Measurements from ENCODE around the gene LCORL. TPM values are rescaled to one million over a fixed set of nuclear protein-coding genes. Genes with fewer than 3 reads are reported as not detected.

Gene LCORL
- total RNA-seq, 1 donor from 2014 or later, result 20.8 TPM

GRCh38 chr4:17911608-17912007, 109.9 kb downstream of the LCORL start:
- Mint-ChIP-seq H3K27ac (no peak overlapping the region), H3K4me3 (no peak overlapping the region), H3K36me3 (peaks cover 34% of the 10 kb centered on the region), H3K4me1 (ENCODE audit: unreplicated experiment) (no peaks in the 10 kb centered on the region), H3K27me3 (no peaks in the 10 kb centered on the region), H3K9me3 (no peaks in the 10 kb centered on the region)
- no peak for DNase-seq (ENCODE audit: extremely low spot score, unreplicated experiment)
- no peak for TF ChIP-seq CTCF (conservative IDR thresholded peaks at IDR 0.05)

- Mint-ChIP-seq H3K9me3 (no peaks in the 10 kb centered on the region), H3K27ac (no peak overlapping the region), H3K36me3 (peaks cover 11% of the 10 kb centered on the region), H3K4me1 (ENCODE audit: unreplicated experiment) (no peaks in the 10 kb centered on the region), H3K27me3 (no peaks in the 10 kb centered on the region), H3K4me3 (no peak overlapping the region)
- no peak for TF ChIP-seq CTCF (conservative IDR thresholded peaks at IDR 0.05)
- no peak for DNase-seq (ENCODE audit: extremely low spot score, unreplicated experiment)
Observed at GRCh38 chr4:17898553-17899055, 123.0 kb downstream of the LCORL start.

GRCh38 chr4:17895481-17895880, 126.1 kb downstream of the LCORL start:
- H3K9me3 Mint-ChIP-seq, result no peaks in the 10 kb centered on the region
- peaks cover 11% of the 10 kb centered on the region for H3K36me3 Mint-ChIP-seq
- no peak for TF ChIP-seq CTCF (conservative IDR thresholded peaks at IDR 0.05)
- no peaks in the 10 kb centered on the region for H3K4me1 Mint-ChIP-seq (ENCODE audit: unreplicated experiment)
- no peaks in the 10 kb centered on the region for H3K27me3 Mint-ChIP-seq
- no peak for DNase-seq (ENCODE audit: extremely low spot score, unreplicated experiment)
- H3K4me3 Mint-ChIP-seq, result no peak overlapping the region
- H3K27ac Mint-ChIP-seq, result no peak overlapping the region

- Mint-ChIP-seq H3K9me3 (no peaks in the 10 kb centered on the region), H3K27me3 (no peaks in the 10 kb centered on the region), H3K36me3 (peaks cover 11% of the 10 kb centered on the region), H3K4me1 (ENCODE audit: unreplicated experiment) (no peaks in the 10 kb centered on the region), H3K4me3 (no peak overlapping the region), H3K27ac (no peak overlapping the region)
- TF ChIP-seq CTCF (conservative IDR thresholded peaks at IDR 0.05), result no peak
- DNase-seq (ENCODE audit: extremely low spot score, unreplicated experiment), result no peak
Observed at GRCh38 chr4:17894421-17894820, 127.1 kb downstream of the LCORL start.

- no peak overlapping the region for H3K27ac Mint-ChIP-seq
- no peaks in the 10 kb centered on the region for H3K9me3 Mint-ChIP-seq
- DNase-seq (ENCODE audit: extremely low spot score, unreplicated experiment), result no peak
- no peaks in the 10 kb centered on the region for H3K27me3 Mint-ChIP-seq
- H3K36me3 Mint-ChIP-seq, result peaks cover 1% of the 10 kb centered on the region
- H3K4me3 Mint-ChIP-seq, result no peak overlapping the region
- no peak for TF ChIP-seq CTCF (conservative IDR thresholded peaks at IDR 0.05)
- H3K4me1 Mint-ChIP-seq (ENCODE audit: unreplicated experiment), result no peaks in the 10 kb centered on the region
Observed at GRCh38 chr4:17889692-17890091, 131.9 kb downstream of the LCORL start.

GRCh38 chr4:17884511-17884910, 137.0 kb downstream of the LCORL start:
- Mint-ChIP-seq H3K27me3 (no peaks in the 10 kb centered on the region), H3K4me3 (no peak overlapping the region), H3K27ac (no peak overlapping the region)

More at GRCh38 chr4:17884511-17884910, 137.0 kb downstream of the LCORL start:
- TF ChIP-seq CTCF (conservative IDR thresholded peaks at IDR 0.05), result no peak
- DNase-seq (ENCODE audit: extremely low spot score, unreplicated experiment), result no peak
- Mint-ChIP-seq H3K36me3 (peaks cover 12% of the 10 kb centered on the region), H3K4me1 (ENCODE audit: unreplicated experiment) (no peaks in the 10 kb centered on the region), H3K9me3 (no peaks in the 10 kb centered on the region)
